ENCODE data around the gene NISCH. TPM values are rescaled to one million over a fixed set of nuclear protein-coding genes. Genes with fewer than 3 reads are reported as not detected.

NISCH gene
- total and polyA plus RNA-seq, 2 donors (not counting 1 experiment from before 2014, with no cell fraction given), result 130 to 169 TPM

DNA sequence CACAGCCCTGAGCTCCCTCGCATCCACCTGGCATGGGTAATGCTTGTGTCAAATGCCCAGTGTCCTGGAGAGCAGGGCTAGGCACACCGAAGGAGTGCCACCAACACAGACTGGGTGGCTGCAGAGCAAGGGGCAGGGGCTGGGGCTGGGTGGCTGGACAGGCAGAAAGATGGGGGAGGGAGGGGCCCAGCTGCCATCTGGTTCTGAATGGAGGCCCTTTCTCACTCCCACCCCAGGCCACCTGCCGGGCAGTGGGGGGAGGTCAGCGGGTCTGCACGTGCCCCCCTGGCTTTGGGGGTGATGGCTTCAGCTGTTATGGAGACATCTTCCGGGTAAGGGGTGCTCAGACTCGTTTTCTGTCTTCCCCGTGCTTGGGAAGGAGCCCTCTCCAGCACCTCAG lies 56.7 kb downstream of the NISCH start:
- Histone ChIP-seq H3K27me3 (replicated peaks in 1 of 4; ENCODE audit: control extremely low read depth in 1 of 4, control insufficient read depth in 3 of 4, insufficient read depth in 4 of 4, low read length in 3 of 4) (no peaks in the 10 kb centered on the region), H3K79me2 (ENCODE audit: control insufficient read depth, insufficient read depth, low read length) (no peaks in the 10 kb centered on the region), H4K20me1 (ENCODE audit: control insufficient read depth, insufficient read depth, low read length, poor library complexity, severe bottlenecking) (no peaks in the 10 kb centered on the region), H3K4me2 (replicated peaks; ENCODE audit: low read depth, low read length, poor library complexity, severe bottlenecking) (no peak overlapping the region), H3K4me3 (ENCODE audit: control extremely low read depth in 1 of 5, extremely low read depth in 1 of 5, insufficient read depth in 1 of 5, low read depth in 2 of 5, low read length in 4 of 5) (no peak overlapping the region), H3K9ac (ENCODE audit: low read length) (no peak overlapping the region), H3K4me1 (ENCODE audit: control insufficient read depth in 2 of 2, insufficient read depth in 2 of 2, low read length in 2 of 2) (no peaks in the 10 kb centered on the region), H3K9me3 (ENCODE audit: control extremely low read depth in 1 of 3, control insufficient read depth in 2 of 3, insufficient read depth in 1 of 3, low read length in 2 of 3) (no peaks in the 10 kb centered on the region), H3K36me3 (replicated peaks in 1 of 2; ENCODE audit: control extremely low read depth in 1 of 2, control insufficient read depth in 1 of 2, extremely low read depth in 1 of 2, insufficient read depth in 2 of 2, low read length in 1 of 2) (no peaks in the 10 kb centered on the region), H3K27ac (ENCODE audit: low read length in 2 of 2) (no peak overlapping the region), H2AFZ (ENCODE audit: insufficient read depth, low read depth, low read length, poor library complexity, severe bottlenecking) (no peak overlapping the region)
- no peak for ATAC-seq (ENCODE audit: low read depth)
- no peak overlapping the region for H3K27ac Mint-ChIP-seq
- intact Hi-C loops (cut with micrococcal nuclease), result no loop called here
- H3K4me1 Mint-ChIP-seq, result no peaks in the 10 kb centered on the region
- DNase-seq, result no peak
- ChIA-PET POLR2A (no interaction called here), CTCF (no interaction called here)
- no peak overlapping the region for H3K4me3 Mint-ChIP-seq
- no peaks in the 10 kb centered on the region for H3K9me3 Mint-ChIP-seq (ENCODE audit: insufficient read depth)
- H3K27me3 Mint-ChIP-seq, result no peaks in the 10 kb centered on the region
- 70% methylated on average over 5 of the region's 8 CpGs for WGBS (ENCODE audit: insufficient coverage)
- TF ChIP-seq, protein P1, sequence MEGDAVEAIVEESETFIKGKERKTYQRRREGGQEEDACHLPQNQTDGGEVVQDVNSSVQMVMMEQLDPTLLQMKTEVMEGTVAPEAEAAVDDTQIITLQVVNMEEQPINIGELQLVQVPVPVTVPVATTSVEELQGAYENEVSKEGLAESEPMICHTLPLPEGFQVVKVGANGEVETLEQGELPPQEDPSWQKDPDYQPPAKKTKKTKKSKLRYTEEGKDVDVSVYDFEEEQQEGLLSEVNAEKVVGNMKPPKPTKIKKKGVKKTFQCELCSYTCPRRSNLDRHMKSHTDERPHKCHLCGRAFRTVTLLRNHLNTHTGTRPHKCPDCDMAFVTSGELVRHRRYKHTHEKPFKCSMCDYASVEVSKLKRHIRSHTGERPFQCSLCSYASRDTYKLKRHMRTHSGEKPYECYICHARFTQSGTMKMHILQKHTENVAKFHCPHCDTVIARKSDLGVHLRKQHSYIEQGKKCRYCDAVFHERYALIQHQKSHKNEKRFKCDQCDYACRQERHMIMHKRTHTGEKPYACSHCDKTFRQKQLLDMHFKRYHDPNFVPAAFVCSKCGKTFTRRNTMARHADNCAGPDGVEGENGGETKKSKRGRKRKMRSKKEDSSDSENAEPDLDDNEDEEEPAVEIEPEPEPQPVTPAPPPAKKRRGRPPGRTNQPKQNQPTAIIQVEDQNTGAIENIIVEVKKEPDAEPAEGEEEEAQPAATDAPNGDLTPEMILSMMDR (IDR thresholded peaks at IDR 0.05), result no peak
- no peak for TF ChIP-seq EZH2 (IDR thresholded peaks at IDR 0.05; ENCODE audit: borderline replicate concordance, insufficient read depth, low read depth, low read length, poor library complexity, severe bottlenecking)

GRCh38 chr3:52512727-52513126 lies 57.3 kb downstream of the NISCH start:
- no peak for ATAC-seq (ENCODE audit: low read depth)
- intact Hi-C loops (cut with micrococcal nuclease), result no loop called here
- H3K79me2 ChIP-seq (ENCODE audit: control insufficient read depth, insufficient read depth, low read length), result no peaks in the 10 kb centered on the region
- H3K9ac ChIP-seq (ENCODE audit: low read length), result no peak overlapping the region
- H3K4me1 ChIP-seq (ENCODE audit: control insufficient read depth in 2 of 2, insufficient read depth in 2 of 2, low read length in 2 of 2), result no peaks in the 10 kb centered on the region
- H3K27ac Mint-ChIP-seq, result no peak overlapping the region
- H3K36me3 ChIP-seq (replicated peaks in 1 of 2; ENCODE audit: control extremely low read depth in 1 of 2, control insufficient read depth in 1 of 2, extremely low read depth in 1 of 2, insufficient read depth in 2 of 2, low read length in 1 of 2), result no peaks in the 10 kb centered on the region
- H3K4me2 ChIP-seq (replicated peaks; ENCODE audit: low read depth, low read length, poor library complexity, severe bottlenecking), result no peak overlapping the region
- H3K27me3 ChIP-seq (replicated peaks in 1 of 4; ENCODE audit: control extremely low read depth in 1 of 4, control insufficient read depth in 3 of 4, insufficient read depth in 4 of 4, low read length in 3 of 4), result no peaks in the 10 kb centered on the region
- 96% methylated on average over 17 of the region's 17 CpGs for WGBS (ENCODE audit: insufficient coverage)
- TF ChIP-seq, protein P1 (IDR thresholded peaks at IDR 0.05), result no peak
- TF ChIP-seq EZH2 (IDR thresholded peaks at IDR 0.05; ENCODE audit: borderline replicate concordance, insufficient read depth, low read depth, low read length, poor library complexity, severe bottlenecking), result no peak
- H3K27ac ChIP-seq (ENCODE audit: low read length in 2 of 2), result no peak overlapping the region
- H3K4me3 Mint-ChIP-seq, result no peak overlapping the region
- H3K4me3 ChIP-seq (ENCODE audit: control extremely low read depth in 1 of 5, extremely low read depth in 1 of 5, insufficient read depth in 1 of 5, low read depth in 2 of 5, low read length in 4 of 5), result no peak overlapping the region
- no peaks in the 10 kb centered on the region for H3K4me1 Mint-ChIP-seq
- H3K27me3 Mint-ChIP-seq, result no peaks in the 10 kb centered on the region
- no peaks in the 10 kb centered on the region for H3K9me3 Mint-ChIP-seq (ENCODE audit: insufficient read depth)
- POLR2A ChIA-PET, result no interaction called here
- H3K9me3 ChIP-seq (ENCODE audit: control extremely low read depth in 1 of 3, control insufficient read depth in 2 of 3, insufficient read depth in 1 of 3, low read length in 2 of 3), result no peaks in the 10 kb centered on the region
- CTCF ChIA-PET, result no interaction called here
- no peaks in the 10 kb centered on the region for H4K20me1 ChIP-seq (ENCODE audit: control insufficient read depth, insufficient read depth, low read length, poor library complexity, severe bottlenecking)
- no peak for DNase-seq
- no peak overlapping the region for H2AFZ ChIP-seq (ENCODE audit: insufficient read depth, low read depth, low read length, poor library complexity, severe bottlenecking)
